Sciatic nerve (tissue), 2 donors: Measurements from ENCODE around the gene RPN2. TPM values are rescaled to one million over a fixed set of nuclear protein-coding genes. Genes with fewer than 3 reads are reported as not detected.
A peak's percentile ranks its signal among the peaks of the same experiment; 100 is the strongest.

Experiments
- ATAC-seq: fragments of 200-7000 bp; cut with Tn5 transposase; one replicate; pipeline ENCODE4 v1.9.1; 2020; ENCODE audit warnings: mild to moderate bottlenecking, moderate library complexity
- DNase-seq: peaks from one replicate; pipeline ENCODE4 v3.0.0-alpha.2; 2020; ENCODE audit warnings: low spot score
- intact Hi-C: fragments of 100-400 bp; cut with DNase I; formaldehyde crosslinking; loops from one replicate; pipeline ENCODE4 v1.14.2; 2022
- total RNA-seq: library from RNA; stranded (reverse); fragmentation: NEBNext Ultra II Directional; extraction: Animal tissue kit (Norgen Biotek cat#: 25700); gene quantifications from one replicate; pipeline ENCODE4 v1.2.1, GENCODE V29; 2021
- donor health status: DM: no; HTN: no; CAD: no.
- donor health status: DM: no; HTN: no; CAD: no.

Gene RPN2
- total RNA-seq, 1 donor from 2014 or later = 97.9 TPM

- intact Hi-C loops = loop anchor here (10.0 kb wide), 2 partner anchors 82 to 108 kb away; no protein-coding TSS in a partner anchor
- ATAC-seq = peak; percentile 95
- DNase-seq = peak; percentile 66
Observed at GRCh38 chr20:37276494-37277252, 97.5 kb downstream of the RPN2 start.

- ATAC-seq (no peak), DNase-seq (no peak)
- intact Hi-C loops = loop anchor here (10.0 kb wide), 2 partner anchors 82 to 108 kb away; no protein-coding TSS in a partner anchor
Observed at GRCh38 chr20:37277253-37277593, 98.1 kb downstream of the RPN2 start.

GRCh38 chr20:37278966-37279590 is 99.9 kb downstream of the RPN2 start:
- DNase-seq (no peak), ATAC-seq (no peak)
- intact Hi-C loops = loop anchor here (10.0 kb wide), 2 partner anchors 84 to 106 kb away; no protein-coding TSS in a partner anchor

- no peak for ATAC-seq
- intact Hi-C loops = loop anchor here (10.0 kb wide), 2 partner anchors 85 to 105 kb away; no protein-coding TSS in a partner anchor
- no peak for DNase-seq
Observed at GRCh38 chr20:37279820-37280219, 100.7 kb downstream of the RPN2 start.

GRCh38 chr20:37280403-37280802 is 101.3 kb downstream of the RPN2 start:
- no peak for ATAC-seq
- intact Hi-C loops = no loop called here
- DNase-seq = no peak

- intact Hi-C loops = no loop called here
- no peak for DNase-seq
- ATAC-seq = peak; percentile 72
Observed at GRCh38 chr20:37282556-37282955, 103.4 kb downstream of the RPN2 start.

- ATAC-seq = no peak
- intact Hi-C loops = no loop called here
Observed at GRCh38 chr20:37283530-37284195, 104.5 kb downstream of the RPN2 start.

GRCh38 chr20:37284691-37285161 is 105.6 kb downstream of the RPN2 start:
- intact Hi-C loops = no loop called here
- ATAC-seq = no peak
- DNase-seq = no peak

More at GRCh38 chr20:37283530-37284195, 104.5 kb downstream of the RPN2 start:
- no peak for DNase-seq

GRCh38 chr20:37285664-37286374 is 106.7 kb downstream of the RPN2 start:
- intact Hi-C loops = no loop called here
- ATAC-seq = no peak
- no peak for DNase-seq

- intact Hi-C loops = no loop called here
- DNase-seq = no peak
- ATAC-seq = no peak
Observed at GRCh38 chr20:37288091-37288490, 109.0 kb downstream of the RPN2 start.

GRCh38 chr20:37290158-37290810 is 111.2 kb downstream of the RPN2 start:
- intact Hi-C loops = no loop called here
- DNase-seq = no peak
- no peak for ATAC-seq

Other genes with a start within 250 kb of the RPN2 start
- 349 TPM for gene SAMHD1, start 227.6 kb upstream of the RPN2 start, total RNA-seq
- gene RBL1, start 83.3 kb upstream of the RPN2 start, total RNA-seq = 13.1 TPM
- 5.2 TPM for gene MROH8, start 218 bp downstream of the RPN2 start, total RNA-seq
- gene GHRH, start 82.5 kb downstream of the RPN2 start, total RNA-seq = not detected
- gene MANBAL, start 110.3 kb downstream of the RPN2 start, total RNA-seq = 34.1 TPM
- gene SRC, start 166.8 kb downstream of the RPN2 start, total RNA-seq = 23.7 TPM